Measurements from ENCODE around the gene FOXK2. TPM values are rescaled to one million over a fixed set of nuclear protein-coding genes. Genes with fewer than 3 reads are reported as not detected.
"Not testable (repeated sequence)": the region's sequence is repeated elsewhere in the genome, so short reads cannot be mapped to it uniquely, and the experiment has no call there.

Gene FOXK2
- total RNA-seq, 1 experiment from 2014 or later, result 107 TPM

DNA sequence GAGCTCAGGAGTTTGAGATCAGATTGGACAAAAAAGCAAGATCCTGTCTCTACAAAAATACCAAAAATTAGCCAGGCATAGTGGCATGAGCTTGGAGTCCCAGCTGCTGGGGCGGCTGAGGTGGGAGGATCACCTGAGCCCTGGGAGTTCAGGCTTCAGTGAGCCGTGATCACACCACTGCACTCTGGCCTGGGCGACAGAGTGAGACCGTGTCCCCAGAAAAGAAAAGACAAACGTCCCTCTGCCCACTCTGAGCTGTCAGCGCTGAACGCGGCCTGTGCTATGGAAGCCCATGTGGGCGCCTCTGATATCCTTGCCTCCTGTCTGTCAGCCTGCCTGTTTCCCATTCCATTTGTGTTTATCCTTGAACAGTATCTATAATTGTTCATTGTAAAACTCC lies 50.7 kb downstream of the FOXK2 start:
- Histone ChIP-seq H3K4me1 (ENCODE audit: insufficient read depth, low read length, poor library complexity, severe bottlenecking) (no peaks in the 10 kb centered on the region), H3K4me3 (ENCODE audit: low read depth, low read length, poor library complexity, severe bottlenecking) (no peak overlapping the region), H3K27ac (ENCODE audit: low read depth, low read length, poor library complexity, severe bottlenecking) (no peak overlapping the region), H3K9me3 (ENCODE audit: low read depth, low read length, poor library complexity, severe bottlenecking) (no peaks in the 10 kb centered on the region), H3K36me3 (ENCODE audit: insufficient read depth, low read length, poor library complexity, severe bottlenecking) (peaks cover 85% of the 10 kb centered on the region), H3K27me3 (replicated peaks; ENCODE audit: insufficient read depth, low read depth, low read length, poor library complexity) (no peaks in the 10 kb centered on the region)
- POLR2A ChIA-PET (ENCODE audit: low non-redundant PET), result no interaction called here
- CTCF ChIA-PET, result no interaction called here
- BruUV-seq (replicated peaks), result no TSS peak
- intact Hi-C loops (cut with micrococcal nuclease; ENCODE audit: unreplicated experiment), result no loop called here
- no peak for DNase-seq (ENCODE audit: low spot score)
- TF ChIP-seq, protein P1, sequence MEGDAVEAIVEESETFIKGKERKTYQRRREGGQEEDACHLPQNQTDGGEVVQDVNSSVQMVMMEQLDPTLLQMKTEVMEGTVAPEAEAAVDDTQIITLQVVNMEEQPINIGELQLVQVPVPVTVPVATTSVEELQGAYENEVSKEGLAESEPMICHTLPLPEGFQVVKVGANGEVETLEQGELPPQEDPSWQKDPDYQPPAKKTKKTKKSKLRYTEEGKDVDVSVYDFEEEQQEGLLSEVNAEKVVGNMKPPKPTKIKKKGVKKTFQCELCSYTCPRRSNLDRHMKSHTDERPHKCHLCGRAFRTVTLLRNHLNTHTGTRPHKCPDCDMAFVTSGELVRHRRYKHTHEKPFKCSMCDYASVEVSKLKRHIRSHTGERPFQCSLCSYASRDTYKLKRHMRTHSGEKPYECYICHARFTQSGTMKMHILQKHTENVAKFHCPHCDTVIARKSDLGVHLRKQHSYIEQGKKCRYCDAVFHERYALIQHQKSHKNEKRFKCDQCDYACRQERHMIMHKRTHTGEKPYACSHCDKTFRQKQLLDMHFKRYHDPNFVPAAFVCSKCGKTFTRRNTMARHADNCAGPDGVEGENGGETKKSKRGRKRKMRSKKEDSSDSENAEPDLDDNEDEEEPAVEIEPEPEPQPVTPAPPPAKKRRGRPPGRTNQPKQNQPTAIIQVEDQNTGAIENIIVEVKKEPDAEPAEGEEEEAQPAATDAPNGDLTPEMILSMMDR (conservative IDR thresholded peaks at IDR 0.05; ENCODE audit: low read depth, low read length), result no peak
- no peak for TF ChIP-seq EZH2 (IDR thresholded peaks at IDR 0.05; ENCODE audit: borderline replicate concordance, low read depth, low read length, poor library complexity, severe bottlenecking)

DNA sequence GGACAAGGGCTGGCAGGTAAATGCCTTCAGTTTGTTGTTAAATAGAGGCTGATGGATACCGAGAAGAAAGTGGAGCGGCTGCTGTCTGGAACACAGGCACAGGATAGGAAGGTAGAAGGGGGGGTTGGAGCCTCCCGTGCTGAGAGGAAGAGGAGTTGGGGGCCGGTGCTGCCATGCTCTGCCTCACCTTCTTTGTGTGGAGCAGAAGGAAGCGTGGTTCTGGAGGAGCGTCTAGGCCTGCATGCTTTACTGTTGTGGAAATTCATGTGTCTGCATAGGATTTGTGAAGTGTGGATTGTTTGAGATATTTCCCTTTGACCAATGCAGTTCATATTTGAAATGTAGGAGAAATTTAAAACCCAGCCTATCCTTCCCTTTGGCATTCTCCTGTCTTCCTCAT lies 52.3 kb downstream of the FOXK2 start:
- H3K36me3 ChIP-seq (ENCODE audit: insufficient read depth, low read length, poor library complexity, severe bottlenecking), result peaks cover 87% of the 10 kb centered on the region
- POLR2A ChIA-PET (ENCODE audit: low non-redundant PET), result no interaction called here
- BruUV-seq (replicated peaks), result no TSS peak
- H3K27ac ChIP-seq (ENCODE audit: low read depth, low read length, poor library complexity, severe bottlenecking), result no peak overlapping the region
- H3K9me3 ChIP-seq (ENCODE audit: low read depth, low read length, poor library complexity, severe bottlenecking), result no peaks in the 10 kb centered on the region
- CTCF ChIA-PET, result no interaction called here
- TF ChIP-seq, protein P1 (conservative IDR thresholded peaks at IDR 0.05; ENCODE audit: low read depth, low read length), result no peak
- no peak for TF ChIP-seq EZH2 (IDR thresholded peaks at IDR 0.05; ENCODE audit: borderline replicate concordance, low read depth, low read length, poor library complexity, severe bottlenecking)
- no peaks in the 10 kb centered on the region for H3K27me3 ChIP-seq (replicated peaks; ENCODE audit: insufficient read depth, low read depth, low read length, poor library complexity)
- no peak for DNase-seq (ENCODE audit: low spot score)
- intact Hi-C loops (cut with micrococcal nuclease; ENCODE audit: unreplicated experiment), result no loop called here
- H3K4me3 ChIP-seq (ENCODE audit: low read depth, low read length, poor library complexity, severe bottlenecking), result no peak overlapping the region
- H3K4me1 ChIP-seq (ENCODE audit: insufficient read depth, low read length, poor library complexity, severe bottlenecking), result no peaks in the 10 kb centered on the region

DNA sequence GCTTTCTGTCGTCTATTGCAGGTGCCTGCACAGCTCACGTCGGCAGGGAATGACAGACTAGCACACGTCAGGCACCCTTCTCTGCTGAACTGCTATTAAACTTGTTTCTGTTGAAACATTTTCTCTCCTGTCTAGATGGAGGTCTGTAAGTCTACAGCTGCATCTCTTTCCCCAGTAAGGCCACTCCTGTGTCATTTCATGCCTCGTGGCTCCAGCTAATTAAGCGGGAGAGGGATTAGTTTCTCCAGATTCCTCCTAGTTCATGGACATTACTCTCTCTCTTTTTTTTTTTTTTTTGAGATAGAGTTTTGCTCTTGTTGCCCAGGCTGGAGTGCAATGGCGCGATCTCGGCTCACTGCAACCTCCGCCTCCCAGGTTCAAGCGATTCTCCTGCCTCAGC lies 54.5 kb downstream of the FOXK2 start:
- H3K36me3 ChIP-seq (ENCODE audit: insufficient read depth, low read length, poor library complexity, severe bottlenecking), result peaks cover 77% of the 10 kb centered on the region
- no peak for DNase-seq (ENCODE audit: low spot score)
- TF ChIP-seq, protein P1 (conservative IDR thresholded peaks at IDR 0.05; ENCODE audit: low read depth, low read length), result no peak
- no peak for TF ChIP-seq EZH2 (IDR thresholded peaks at IDR 0.05; ENCODE audit: borderline replicate concordance, low read depth, low read length, poor library complexity, severe bottlenecking)
- POLR2A ChIA-PET (ENCODE audit: low non-redundant PET), result no interaction called here
- intact Hi-C loops (cut with micrococcal nuclease; ENCODE audit: unreplicated experiment), result no loop called here
- BruUV-seq (replicated peaks), result no TSS peak
- no peak overlapping the region for H3K27ac ChIP-seq (ENCODE audit: low read depth, low read length, poor library complexity, severe bottlenecking)
- CTCF ChIA-PET, result no interaction called here
- H3K4me3 ChIP-seq (ENCODE audit: low read depth, low read length, poor library complexity, severe bottlenecking), result no peak overlapping the region
- H3K9me3 ChIP-seq (ENCODE audit: low read depth, low read length, poor library complexity, severe bottlenecking), result no peaks in the 10 kb centered on the region
- H3K27me3 ChIP-seq (replicated peaks; ENCODE audit: insufficient read depth, low read depth, low read length, poor library complexity), result no peaks in the 10 kb centered on the region
- H3K4me1 ChIP-seq (ENCODE audit: insufficient read depth, low read length, poor library complexity, severe bottlenecking), result no peaks in the 10 kb centered on the region

DNA sequence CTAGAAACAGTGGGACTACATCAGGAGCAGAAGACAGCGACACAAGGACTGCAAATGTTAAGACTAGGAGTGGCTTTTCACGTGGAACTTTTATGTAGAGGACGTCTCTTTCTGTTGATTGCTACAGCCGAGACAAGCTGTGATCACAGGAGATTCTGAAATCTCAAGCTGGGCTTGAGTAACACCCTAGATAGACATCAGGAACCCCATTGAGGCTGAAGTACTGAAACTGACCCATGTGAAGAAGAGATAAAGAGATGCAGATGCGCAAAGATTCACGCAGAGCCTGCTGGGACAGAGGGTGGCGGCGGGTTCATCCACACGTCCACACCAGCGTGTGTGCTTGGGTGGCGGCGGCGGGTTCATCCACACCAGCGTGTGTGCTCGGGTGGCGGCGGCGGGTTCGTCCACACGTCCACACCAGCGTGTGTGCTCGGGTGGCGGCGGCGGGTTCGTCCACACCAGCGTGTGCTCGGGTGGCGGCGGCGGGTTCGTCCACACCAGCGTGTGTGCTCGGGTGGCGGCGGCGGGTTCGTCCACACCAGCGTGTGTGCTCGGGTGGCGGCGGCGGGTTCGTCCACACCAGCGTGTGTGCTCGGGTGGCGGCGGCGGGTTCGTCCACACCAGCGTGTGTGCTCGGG lies 56.2 kb downstream of the FOXK2 start:
- H3K27ac ChIP-seq (ENCODE audit: low read depth, low read length, poor library complexity, severe bottlenecking); H3K9me3 ChIP-seq (ENCODE audit: low read depth, low read length, poor library complexity, severe bottlenecking); intact Hi-C loops (cut with micrococcal nuclease; ENCODE audit: unreplicated experiment); BruUV-seq (replicated peaks); DNase-seq (ENCODE audit: low spot score); H3K27me3 ChIP-seq (replicated peaks; ENCODE audit: insufficient read depth, low read depth, low read length, poor library complexity); POLR2A ChIA-PET (ENCODE audit: low non-redundant PET); H3K4me3 ChIP-seq (ENCODE audit: low read depth, low read length, poor library complexity, severe bottlenecking); CTCF ChIA-PET; H3K4me1 ChIP-seq (ENCODE audit: insufficient read depth, low read length, poor library complexity, severe bottlenecking): not testable (repeated sequence)
- peaks cover 64% of the 10 kb centered on the region for H3K36me3 ChIP-seq (ENCODE audit: insufficient read depth, low read length, poor library complexity, severe bottlenecking)
